Stomach smooth muscle (tissue), 2 donors: Measurements from ENCODE around the gene PRICKLE4.
"Not testable (repeated sequence)": the region's sequence is repeated elsewhere in the genome, so short reads cannot be mapped to it uniquely, and the experiment has no call there.

Experiments
- H3K27ac ChIP-seq: one replicate; pipeline ENCODE4 v1.7.0; 2013; ENCODE audit warnings: mild to moderate bottlenecking, low read length, inconsistent platforms
- H3K27me3 ChIP-seq, 2 donors: one replicate each; pipeline ENCODE4 v1.7.0; 2013; ENCODE audit warnings: low read length in 2 of 2; ENCODE audit not compliant: insufficient read depth in 2 of 2, control insufficient read depth in 1 of 2
- H3K36me3 ChIP-seq, 2 donors: one replicate each; pipeline ENCODE4 v1.7.0; 2013; ENCODE audit warnings: low read length in 2 of 2; ENCODE audit not compliant: control insufficient read depth in 2 of 2, insufficient read depth in 2 of 2
- H3K4me1 ChIP-seq: one replicate; pipeline ENCODE4 v1.7.0; 2013; ENCODE audit warnings: low read length; ENCODE audit not compliant: control insufficient read depth, insufficient read depth
- H3K4me3 ChIP-seq, 2 donors: one replicate each; pipeline ENCODE4 v1.7.0; 2013; ENCODE audit warnings: low read length in 2 of 2
- H3K9ac ChIP-seq, 2 donors: one replicate each; pipeline ENCODE4 v1.7.0; 2013; ENCODE audit warnings: low read length in 2 of 2, mild to moderate bottlenecking in 1 of 2
- H3K9me3 ChIP-seq, 2 donors: one replicate each; pipeline ENCODE4 v1.7.0; 2013; ENCODE audit warnings: low read length in 2 of 2; ENCODE audit not compliant: control insufficient read depth in 2 of 2
- donor health status: healthy.
- donor health status: Pancreatic carcinoma.

Gene PRICKLE4

GRCh38 chr6:41801380-41801779 is 20.8 kb downstream of the PRICKLE4 start:
- Histone ChIP-seq H3K9ac (no peak overlapping the region), H3K9me3 (no peaks in the 10 kb centered on the region), H3K36me3 (peaks cover 4 to 26% of the 10 kb centered on the region in 2 donors), H3K4me1 (no peaks in the 10 kb centered on the region), H3K27ac (no peak overlapping the region), H3K27me3 (no peaks in the 10 kb centered on the region), H3K4me3 (no peak overlapping the region)

GRCh38 chr6:41805830-41806774 is 25.5 kb downstream of the PRICKLE4 start:
- Histone ChIP-seq H3K4me1 (no peaks in the 10 kb centered on the region), H3K4me3 (no peak overlapping the region), H3K9ac (no peak overlapping the region), H3K27me3 (no peaks in the 10 kb centered on the region), H3K36me3 (peaks cover 0 to 13% of the 10 kb centered on the region in 2 donors), H3K27ac (no peak overlapping the region), H3K9me3 (no peaks in the 10 kb centered on the region)

- Histone ChIP-seq H3K27me3 (no peaks in the 10 kb centered on the region), H3K9me3 (no peaks in the 10 kb centered on the region), H3K27ac (no peak overlapping the region), H3K36me3 (no peaks in the 10 kb centered on the region), H3K4me1 (no peaks in the 10 kb centered on the region), H3K4me3 (no peak overlapping the region), H3K9ac (no peak overlapping the region)
These were observed 30.5 kb downstream of the PRICKLE4 start for GRCh38 chr6:41811095-41811494.

- not testable (repeated sequence) for H3K4me1 ChIP-seq, H3K27me3 ChIP-seq, H3K9ac ChIP-seq, H3K36me3 ChIP-seq, H3K4me3 ChIP-seq, H3K27ac ChIP-seq, H3K9me3 ChIP-seq
These were observed 31.4 kb downstream of the PRICKLE4 start for GRCh38 chr6:41811946-41812345.

- H3K9ac ChIP-seq, result no peak overlapping the region
- H3K27me3 ChIP-seq, result no peaks in the 10 kb centered on the region
- H3K4me1 ChIP-seq, result no peaks in the 10 kb centered on the region
- H3K36me3 ChIP-seq, result no peaks in the 10 kb centered on the region
- no peak overlapping the region for H3K4me3 ChIP-seq
- H3K9me3 ChIP-seq, result no peaks in the 10 kb centered on the region
- no peak overlapping the region for H3K27ac ChIP-seq
These were observed 32.9 kb downstream of the PRICKLE4 start for GRCh38 chr6:41813469-41813868.

GRCh38 chr6:41813956-41814355 is 33.4 kb downstream of the PRICKLE4 start:
- H3K27me3 ChIP-seq, result no peaks in the 10 kb centered on the region
- no peaks in the 10 kb centered on the region for H3K4me1 ChIP-seq
- H3K27ac ChIP-seq, result no peak overlapping the region
- no peak overlapping the region for H3K4me3 ChIP-seq
- no peaks in the 10 kb centered on the region for H3K36me3 ChIP-seq
- no peak overlapping the region for H3K9ac ChIP-seq
- no peaks in the 10 kb centered on the region for H3K9me3 ChIP-seq

GRCh38 chr6:41814629-41815028 is 34.0 kb downstream of the PRICKLE4 start:
- H3K9ac ChIP-seq, result no peak overlapping the region
- no peaks in the 10 kb centered on the region for H3K36me3 ChIP-seq
- H3K27ac ChIP-seq, result no peak overlapping the region
- no peak overlapping the region for H3K4me3 ChIP-seq
- no peaks in the 10 kb centered on the region for H3K4me1 ChIP-seq
- H3K9me3 ChIP-seq, result no peaks in the 10 kb centered on the region
- no peaks in the 10 kb centered on the region for H3K27me3 ChIP-seq

GRCh38 chr6:41815587-41815986 is 35.0 kb downstream of the PRICKLE4 start:
- H3K4me3 ChIP-seq, result no peak overlapping the region
- H3K27ac ChIP-seq, result no peak overlapping the region
- no peaks in the 10 kb centered on the region for H3K4me1 ChIP-seq

GRCh38 chr6:41818271-41819054 is 37.9 kb downstream of the PRICKLE4 start:
- Histone ChIP-seq H3K27me3 (no peaks in the 10 kb centered on the region), H3K27ac (no peak overlapping the region), H3K9ac (no peak overlapping the region), H3K4me3 (no peak overlapping the region), H3K36me3 (no peaks in the 10 kb centered on the region), H3K4me1 (no peaks in the 10 kb centered on the region), H3K9me3 (no peaks in the 10 kb centered on the region)

More at GRCh38 chr6:41815587-41815986, 35.0 kb downstream of the PRICKLE4 start:
- H3K9me3 ChIP-seq, result no peaks in the 10 kb centered on the region
- no peak overlapping the region for H3K9ac ChIP-seq
- H3K27me3 ChIP-seq, result no peaks in the 10 kb centered on the region
- H3K36me3 ChIP-seq, result no peaks in the 10 kb centered on the region

GRCh38 chr6:41821266-41821665 is 40.7 kb downstream of the PRICKLE4 start:
- H3K36me3 ChIP-seq, result no peaks in the 10 kb centered on the region
- no peak overlapping the region for H3K4me3 ChIP-seq
- H3K27ac ChIP-seq, result no peak overlapping the region
- H3K4me1 ChIP-seq, result no peaks in the 10 kb centered on the region
- H3K27me3 ChIP-seq, result no peaks in the 10 kb centered on the region
- no peak overlapping the region for H3K9ac ChIP-seq
- no peaks in the 10 kb centered on the region for H3K9me3 ChIP-seq
